Tibial nerve (tissue), 4 donors: ENCODE data around the gene NT5M. TPM values are rescaled to one million over a fixed set of nuclear protein-coding genes. Genes with fewer than 3 reads are reported as not detected.

ENCODE experiments used
- DNase-seq, 2 donors: peaks; one replicate each; pipeline ENCODE4 v3.0.0-alpha.2; 2019; ENCODE audit warnings: low spot score in 2 of 2
- H3K27ac ChIP-seq, 4 donors: fragments of 200-600 bp; sonication (generic) in 3 of 4; one replicate each; pipeline ENCODE4 v1.5.1; 2017 to 2019; ENCODE audit warnings: mild to moderate bottlenecking in 1 of 4
- H3K27me3 ChIP-seq, 2 donors: fragments of 200-600 bp; sonication (generic) in 1 of 2; one replicate each; pipeline versions ENCODE4 v1.5.1 to v1.6.0; 2017 to 2019
- H3K36me3 ChIP-seq, 3 donors: fragments of 200-600 bp; sonication (generic); one replicate each; pipeline ENCODE4 v1.5.1; 2018 to 2019
- H3K4me1 ChIP-seq, 4 donors: fragments of 200-600 bp; sonication (generic) in 3 of 4; one replicate each; pipeline ENCODE4 v1.5.1; 2017 to 2019
- H3K4me3 ChIP-seq, 4 donors: fragments of 200-600 bp; sonication (generic) in 3 of 4; one replicate each; pipeline ENCODE4 v1.5.1; 2017 to 2019; ENCODE audit warnings: mild to moderate bottlenecking in 1 of 4, moderate library complexity in 1 of 4
- H3K9me3 ChIP-seq, 4 donors: fragments of 200-600 bp; sonication (generic) in 3 of 4; one replicate each; pipeline ENCODE4 v1.5.1; 2017 to 2019
- EP300 ChIP-seq, 2 donors: sonication (generic); formaldehyde crosslinking; IDR thresholded peaks; one replicate each; pipeline ENCODE4 v1.6.1; 2017; ENCODE audit warnings: antibody characterized with exemption in 2 of 2, mild to moderate bottlenecking in 1 of 2
- POLR2A ChIP-seq, 2 donors: fragments of 450-650 bp; IDR thresholded peaks; one replicate each; pipeline ENCODE4 v1.6.1; 2017; ENCODE audit warnings: antibody characterized with exemption in 2 of 2, mild to moderate bottlenecking in 2 of 2, moderate library complexity in 2 of 2
- WGBS, 2 donors: methylation state at CpG; one replicate each; pipeline ENCODE4 v1.1.5; 2018; 5-methylcytosine and 5-hydroxymethylcytosine counted together
- total RNA-seq, 4 donors: library from RNA; depleted of rRNA; stranded (reverse); fragments of >200 nt; gene quantifications; one replicate each; pipeline ENCODE4 v1.1.0, GENCODE V29; 2016
- TF ChIP-seq, protein P1 (sequence below), 5 experiments: fragments of 200-600 bp in 3 of 5; fragments of 450-650 bp in 2 of 5; sonication (generic) in 3 of 5; IDR thresholded peaks; one replicate each; pipeline ENCODE4 v1.5.1; 2016 to 2019; ENCODE audit warnings: antibody characterized with exemption in 5 of 5, mild to moderate bottlenecking in 3 of 5, moderate library complexity in 2 of 5

Gene NT5M
- total RNA-seq, 4 donors from 2014 or later: 4.8 to 11.2 (median 7.7) TPM

DNA sequence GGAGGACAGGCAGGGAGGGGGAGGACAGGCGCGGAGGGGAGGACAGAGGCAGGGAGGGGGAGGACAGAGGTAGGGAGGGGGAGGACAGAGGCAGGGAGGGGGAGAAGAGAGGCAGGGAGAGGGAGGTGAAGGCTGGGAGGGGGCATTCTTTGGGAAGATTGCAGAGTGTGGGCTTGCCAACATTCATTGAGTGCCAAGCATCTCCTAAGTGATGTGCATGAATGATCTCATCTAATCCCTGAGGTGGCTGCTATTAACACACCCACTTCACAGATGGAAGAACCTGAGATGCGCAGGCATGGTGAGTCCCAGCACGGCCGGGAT is 58.3 kb downstream of the NT5M start:
- no peaks in the 10 kb centered on the region for H3K36me3 ChIP-seq
- no peak overlapping the region for H3K4me3 ChIP-seq
- peaks cover 0 to 18% (median 0%) of the 10 kb centered on the region in 4 donors for H3K4me1 ChIP-seq
- DNase-seq: no peak
- TF ChIP-seq POLR2A (IDR thresholded peaks at IDR 0.05): no peak
- TF ChIP-seq, protein P1, sequence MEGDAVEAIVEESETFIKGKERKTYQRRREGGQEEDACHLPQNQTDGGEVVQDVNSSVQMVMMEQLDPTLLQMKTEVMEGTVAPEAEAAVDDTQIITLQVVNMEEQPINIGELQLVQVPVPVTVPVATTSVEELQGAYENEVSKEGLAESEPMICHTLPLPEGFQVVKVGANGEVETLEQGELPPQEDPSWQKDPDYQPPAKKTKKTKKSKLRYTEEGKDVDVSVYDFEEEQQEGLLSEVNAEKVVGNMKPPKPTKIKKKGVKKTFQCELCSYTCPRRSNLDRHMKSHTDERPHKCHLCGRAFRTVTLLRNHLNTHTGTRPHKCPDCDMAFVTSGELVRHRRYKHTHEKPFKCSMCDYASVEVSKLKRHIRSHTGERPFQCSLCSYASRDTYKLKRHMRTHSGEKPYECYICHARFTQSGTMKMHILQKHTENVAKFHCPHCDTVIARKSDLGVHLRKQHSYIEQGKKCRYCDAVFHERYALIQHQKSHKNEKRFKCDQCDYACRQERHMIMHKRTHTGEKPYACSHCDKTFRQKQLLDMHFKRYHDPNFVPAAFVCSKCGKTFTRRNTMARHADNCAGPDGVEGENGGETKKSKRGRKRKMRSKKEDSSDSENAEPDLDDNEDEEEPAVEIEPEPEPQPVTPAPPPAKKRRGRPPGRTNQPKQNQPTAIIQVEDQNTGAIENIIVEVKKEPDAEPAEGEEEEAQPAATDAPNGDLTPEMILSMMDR (IDR thresholded peaks at IDR 0.05): no peak
- no peak for TF ChIP-seq EP300 (IDR thresholded peaks at IDR 0.05)
- H3K9me3 ChIP-seq: peaks cover 0 to 24% (median 3%) of the 10 kb centered on the region in 4 donors
- H3K27me3 ChIP-seq: no peaks in the 10 kb centered on the region
- 67 to 77% methylated on average over 5 of the region's 5 CpGs for WGBS, 2 donors
- peak overlapping the region in 1 of 4 donors; percentile 26 for H3K27ac ChIP-seq

DNA sequence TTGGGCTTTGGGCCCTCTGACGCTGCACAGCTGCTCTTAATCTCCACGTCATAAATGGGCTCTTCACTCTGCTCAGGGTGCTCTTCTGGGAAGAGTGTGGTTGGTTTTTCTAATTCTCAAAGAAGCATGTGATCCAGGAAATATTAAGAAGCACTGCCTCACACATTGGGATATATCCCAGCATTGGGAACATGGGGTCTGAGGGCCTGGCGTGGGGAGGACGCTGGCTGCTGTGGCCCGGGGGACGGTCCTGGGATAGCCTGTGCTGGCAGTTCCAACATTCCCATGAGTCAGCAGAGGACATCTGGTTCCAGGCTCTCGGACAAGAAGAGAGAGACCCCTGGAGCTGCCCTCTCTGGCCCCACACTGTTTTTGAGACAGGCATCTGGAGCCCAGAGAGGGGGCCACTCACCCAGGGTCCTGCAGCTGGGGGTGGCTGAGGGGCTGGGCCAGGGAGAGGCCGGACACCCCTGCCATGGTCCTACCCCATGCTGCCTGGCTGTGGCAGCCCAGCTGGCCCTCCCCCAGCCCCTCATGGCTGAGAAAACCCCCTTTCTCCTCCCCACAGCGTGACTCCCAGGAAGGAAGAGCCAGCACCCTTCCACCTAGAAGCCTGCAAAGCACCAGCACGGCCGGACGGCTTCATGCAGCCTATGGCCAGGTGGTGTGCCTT is 58.8 kb downstream of the NT5M start:
- H3K4me1 ChIP-seq: peaks cover 0 to 18% (median 0%) of the 10 kb centered on the region in 4 donors
- 74% methylated on average over 7 to 11 of the region's 12 CpGs for WGBS, 2 donors
- DNase-seq: peak in 1 of 2 donors; percentile 25

DNA sequence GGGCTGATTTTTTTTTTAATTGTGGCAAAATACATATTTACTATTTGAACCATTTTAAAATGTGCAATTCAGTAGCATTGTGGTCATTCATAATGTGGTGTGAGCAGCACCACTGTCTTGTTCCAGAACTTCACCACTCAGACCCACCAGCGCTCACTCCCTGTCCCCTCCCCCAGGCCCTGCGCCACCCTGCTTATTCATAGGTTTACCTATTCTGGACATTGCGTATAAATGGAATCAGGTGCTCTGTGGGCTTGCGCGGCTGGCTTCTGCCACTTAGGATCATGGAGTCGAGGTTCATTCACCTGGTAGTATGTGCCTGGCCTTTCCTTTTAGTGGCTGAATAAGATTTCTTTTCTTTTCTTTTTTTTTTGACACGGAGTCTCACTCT is 59.4 kb downstream of the NT5M start:
- H3K27me3 ChIP-seq: peaks cover 0 to 3% of the 10 kb centered on the region in 2 donors
- H3K27ac ChIP-seq: peak overlapping the region in 1 of 4 donors; percentile 60
- no peak overlapping the region for H3K4me3 ChIP-seq
- DNase-seq: no peak
- H3K9me3 ChIP-seq: peaks cover 0 to 24% (median 3%) of the 10 kb centered on the region in 4 donors
- WGBS, 2 donors: 88 to 92% methylated on average over 7 of the region's 7 CpGs
- TF ChIP-seq POLR2A (IDR thresholded peaks at IDR 0.05) (no peak), EP300 (IDR thresholded peaks at IDR 0.05) (no peak)
- TF ChIP-seq, protein P1 (IDR thresholded peaks at IDR 0.05): no peak
- peaks cover 0 to 18% (median 0%) of the 10 kb centered on the region in 4 donors for H3K4me1 ChIP-seq
- H3K36me3 ChIP-seq: no peaks in the 10 kb centered on the region

More for the DNA sequence above, 58.8 kb downstream of the NT5M start:
- peaks cover 0 to 24% (median 3%) of the 10 kb centered on the region in 4 donors for H3K9me3 ChIP-seq
- no peak overlapping the region for H3K4me3 ChIP-seq
- no peaks in the 10 kb centered on the region for H3K27me3 ChIP-seq
- peak overlapping the region in 1 of 4 donors; percentile 60 for H3K27ac ChIP-seq
- no peak for TF ChIP-seq POLR2A (IDR thresholded peaks at IDR 0.05)
- no peak for TF ChIP-seq EP300 (IDR thresholded peaks at IDR 0.05)
- TF ChIP-seq, protein P1 (IDR thresholded peaks at IDR 0.05): no peak
- no peaks in the 10 kb centered on the region for H3K36me3 ChIP-seq

DNA sequence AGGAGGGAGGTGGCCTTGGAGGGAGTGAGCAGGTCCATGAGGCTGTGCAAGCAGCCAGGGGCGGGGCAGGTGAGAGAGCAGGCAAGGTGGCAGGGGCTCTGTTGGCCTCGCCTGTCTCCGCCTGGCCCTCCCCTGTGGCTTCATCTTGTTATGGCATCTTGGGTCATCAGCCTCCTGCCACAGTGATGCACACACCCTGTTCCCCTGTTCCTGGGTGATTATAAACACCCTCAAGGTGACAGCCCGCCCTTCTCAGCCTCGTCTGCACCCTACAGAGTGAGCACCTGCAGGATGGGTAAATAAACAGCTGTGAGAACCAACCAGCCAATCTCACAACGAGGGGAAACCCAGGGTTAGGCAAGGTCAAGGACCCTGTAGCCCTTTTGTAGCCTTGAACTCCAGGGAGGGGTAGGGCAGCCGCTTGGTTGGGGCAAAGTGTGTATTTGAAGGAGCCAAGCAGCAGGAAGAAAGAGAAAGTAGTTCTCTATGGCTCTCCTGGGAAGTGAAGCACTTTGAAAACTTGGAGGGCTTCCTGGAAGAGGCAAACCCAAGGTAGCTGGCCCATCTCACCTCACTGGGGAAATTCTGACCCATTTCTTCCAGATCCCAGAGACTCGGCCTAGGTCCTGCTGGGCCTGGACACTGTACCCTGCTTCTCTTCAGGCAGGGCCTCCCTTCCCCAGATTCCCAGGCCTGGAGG is 60.6 kb downstream of the NT5M start:
- TF ChIP-seq EP300 (IDR thresholded peaks at IDR 0.05): no peak
- TF ChIP-seq, protein P1 (IDR thresholded peaks at IDR 0.05): no peak
- TF ChIP-seq POLR2A (IDR thresholded peaks at IDR 0.05): no peak
- H3K4me3 ChIP-seq: no peak overlapping the region
- no peaks in the 10 kb centered on the region for H3K36me3 ChIP-seq
- WGBS, 2 donors: 68 to 69% methylated on average over 8 of the region's 8 CpGs
- H3K9me3 ChIP-seq: peaks cover 0 to 22% (median 3%) of the 10 kb centered on the region in 4 donors
- H3K4me1 ChIP-seq: peaks cover 0 to 18% (median 0%) of the 10 kb centered on the region in 4 donors
- peak overlapping the region in 1 of 4 donors; percentile 30 for H3K27ac ChIP-seq
- DNase-seq: no peak
- peaks cover 0 to 3% of the 10 kb centered on the region in 2 donors for H3K27me3 ChIP-seq

DNA sequence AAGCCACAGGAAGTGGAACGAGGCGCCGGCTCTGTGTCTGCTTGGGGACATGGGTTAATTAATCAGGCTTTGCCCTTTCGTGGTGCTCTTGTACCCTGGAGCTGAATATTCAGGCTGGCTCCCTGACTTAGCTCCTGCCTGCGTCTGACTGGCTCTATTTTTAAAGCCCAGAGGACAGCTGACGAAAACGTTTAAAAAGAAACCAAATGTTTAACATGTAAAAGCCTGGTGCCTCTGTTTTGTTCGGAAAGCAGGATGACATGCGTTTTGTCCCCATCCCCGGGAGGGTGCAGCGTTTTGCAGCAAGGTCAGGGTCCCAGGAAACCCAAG is 61.1 kb downstream of the NT5M start:
- no peak for DNase-seq
- Histone ChIP-seq H3K4me1 (peaks cover 0 to 18% (median 0%) of the 10 kb centered on the region in 4 donors), H3K36me3 (no peaks in the 10 kb centered on the region), H3K4me3 (no peak overlapping the region), H3K9me3 (peaks cover 0 to 17% (median 1%) of the 10 kb centered on the region in 4 donors), H3K27me3 (peaks cover 0 to 3% of the 10 kb centered on the region in 2 donors), H3K27ac (peak overlapping the region in 1 of 4 donors; percentile 30)
- 35 to 41% methylated on average over 11 of the region's 11 CpGs for WGBS, 2 donors
- TF ChIP-seq EP300 (IDR thresholded peaks at IDR 0.05) (no peak), POLR2A (IDR thresholded peaks at IDR 0.05) (no peak)
- TF ChIP-seq, protein P1 (IDR thresholded peaks at IDR 0.05): no peak
